GM15510 (cell line): ENCODE results near the gene POT1.

ENCODE experiments used
- POLR2A ChIP-seq: IDR thresholded peaks from 3 replicates; pipeline ENCODE4 v1.6.1; 2011; ENCODE audit warnings: borderline replicate concordance; ENCODE audit not compliant: insufficient read length; ENCODE audit errors: extremely low read depth

Gene POT1

GRCh38 chr7:124922200-124922599 lies 7.4 kb downstream of the POT1 start:
- no peak for TF ChIP-seq POLR2A

DNA sequence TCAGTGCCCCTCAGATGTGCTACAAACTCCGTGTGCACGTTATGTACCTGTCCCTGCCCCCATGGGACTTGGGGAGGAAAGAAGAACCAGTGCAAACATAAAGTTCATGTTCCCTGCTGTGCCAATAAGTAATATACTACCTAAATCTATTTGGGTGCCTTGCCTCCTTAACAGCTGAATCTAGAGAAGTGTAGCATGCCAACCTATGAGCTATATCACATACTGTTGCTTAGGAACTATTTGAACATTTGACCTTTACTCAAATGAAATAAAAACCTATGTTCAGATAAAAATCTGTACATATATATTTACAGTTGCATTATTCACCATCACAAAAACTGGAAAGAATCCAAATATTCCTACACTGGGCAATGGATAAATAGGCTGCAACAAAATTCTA lies 9.8 kb downstream of the POT1 start:
- no peak for TF ChIP-seq POLR2A

DNA sequence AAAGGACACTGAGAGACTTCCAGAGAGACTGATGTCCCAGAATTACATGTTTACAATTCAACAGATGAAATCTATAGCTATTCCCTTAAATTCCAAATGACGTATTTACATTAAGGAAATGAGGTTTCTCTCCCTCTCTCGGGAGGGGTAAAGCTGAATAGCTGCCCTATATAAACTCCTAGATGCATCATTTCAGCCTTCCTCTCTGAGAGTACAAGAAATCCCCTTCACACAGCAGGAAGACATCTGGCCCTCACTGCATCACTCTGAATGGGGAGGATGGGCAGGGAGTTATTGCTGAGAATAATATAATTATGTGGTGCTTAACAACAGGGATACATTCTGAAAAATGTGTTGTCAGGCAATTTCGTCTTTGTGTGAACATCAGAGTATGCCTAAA lies 11.0 kb downstream of the POT1 start:
- TF ChIP-seq POLR2A, result no peak

- no peak for TF ChIP-seq POLR2A
These were observed 14.4 kb downstream of the POT1 start for GRCh38 chr7:124915242-124915641.

- no peak for TF ChIP-seq POLR2A
These were observed 15.3 kb downstream of the POT1 start for GRCh38 chr7:124914298-124914697.

DNA sequence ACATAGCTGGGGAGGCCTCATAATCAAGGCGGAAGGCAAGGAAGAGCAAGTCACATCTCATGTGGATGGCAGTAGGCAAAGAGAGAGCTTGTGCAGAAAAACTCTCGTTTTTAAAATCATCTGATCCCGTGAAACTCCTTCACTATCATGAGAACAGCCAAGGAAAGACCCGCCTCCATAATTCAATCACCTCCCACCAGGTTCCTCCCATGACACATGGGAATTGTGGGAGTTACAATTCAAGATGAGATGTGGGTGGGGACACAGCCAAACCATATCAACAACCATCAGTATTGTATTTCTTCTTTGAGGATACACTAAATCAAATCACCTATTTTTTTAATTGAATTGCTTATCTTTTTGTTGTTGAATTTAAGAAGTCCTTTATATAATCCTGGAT lies 16.7 kb downstream of the POT1 start:
- TF ChIP-seq POLR2A, result no peak

DNA sequence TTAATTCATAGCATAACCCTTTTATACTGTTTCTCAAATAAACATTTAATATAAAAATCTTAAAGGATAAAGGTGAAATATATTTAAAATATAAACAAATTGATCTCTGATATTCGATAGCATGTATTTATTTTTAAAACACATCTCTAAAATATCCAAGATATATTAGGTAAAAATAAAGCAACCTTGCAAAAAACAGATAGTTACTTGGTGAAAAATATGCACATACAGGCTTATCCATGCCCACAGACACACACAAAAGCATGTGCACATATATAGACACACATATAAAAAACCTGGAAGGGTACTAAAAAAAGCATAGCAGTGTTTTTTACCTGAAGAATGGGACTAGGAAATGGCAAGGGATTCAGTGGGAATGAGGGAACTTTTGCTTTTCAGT lies 19.8 kb downstream of the POT1 start:
- TF ChIP-seq POLR2A, result no peak

- no peak for TF ChIP-seq POLR2A
These were observed 21.4 kb downstream of the POT1 start for GRCh38 chr7:124908259-124908658.

- no peak for TF ChIP-seq POLR2A
These were observed 22.1 kb downstream of the POT1 start for GRCh38 chr7:124907490-124907889.

GRCh38 chr7:124898531-124898930 lies 31.1 kb downstream of the POT1 start:
- TF ChIP-seq POLR2A, result no peak

GRCh38 chr7:124896001-124896400 lies 33.6 kb downstream of the POT1 start:
- no peak for TF ChIP-seq POLR2A

DNA sequence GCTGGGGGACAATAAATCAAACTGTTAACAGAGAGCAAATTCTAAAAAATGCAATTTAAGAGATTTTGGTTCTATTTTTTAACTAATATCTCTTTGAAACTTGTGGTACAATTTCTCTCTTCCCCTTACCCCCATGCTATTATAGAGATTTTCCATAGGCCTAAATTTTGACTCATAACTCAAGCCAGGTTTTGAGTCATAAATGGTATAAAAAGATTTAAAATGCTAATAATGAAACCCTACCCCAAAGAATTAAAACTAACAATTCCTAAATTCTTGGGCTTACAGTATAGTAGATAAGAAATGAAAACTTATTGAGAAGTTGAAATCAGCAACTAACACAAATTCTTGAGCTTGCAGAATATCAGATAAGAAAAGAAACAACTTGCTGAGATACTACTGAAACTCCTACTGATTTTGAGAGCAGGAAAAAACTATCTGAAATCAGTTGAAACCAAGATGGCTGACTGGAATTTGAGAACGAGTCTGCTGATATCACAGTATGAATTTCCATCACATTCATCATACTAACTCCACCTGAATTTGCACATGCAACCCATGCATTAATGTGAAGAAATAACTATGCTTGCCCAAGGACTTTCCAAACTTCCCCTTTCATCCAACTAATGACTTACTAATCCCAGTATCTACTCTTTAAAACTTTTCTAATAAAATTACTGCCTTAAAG lies 36.3 kb downstream of the POT1 start:
- no peak for TF ChIP-seq POLR2A

DNA sequence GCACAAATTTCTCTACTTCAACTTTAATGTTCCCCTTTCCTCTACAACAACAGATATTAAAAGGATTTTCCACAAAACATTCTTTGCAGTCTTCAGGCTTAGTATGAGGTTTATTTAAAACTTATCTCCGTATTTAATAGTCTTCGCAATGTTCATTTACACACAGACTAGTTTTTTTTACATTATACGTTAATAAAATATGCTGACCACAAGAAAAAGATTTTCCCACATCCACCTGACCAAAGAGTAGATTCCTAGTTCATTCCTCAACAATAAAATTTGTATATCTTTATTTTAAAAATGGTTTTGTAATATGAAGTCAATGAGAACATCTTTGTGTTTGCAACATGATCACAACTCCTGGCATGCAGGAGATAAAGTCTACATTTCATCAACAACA lies 42.4 kb downstream of the POT1 start:
- no peak for TF ChIP-seq POLR2A

- TF ChIP-seq POLR2A, result no peak
These were observed 47.6 kb downstream of the POT1 start for GRCh38 chr7:124881981-124882380.

DNA sequence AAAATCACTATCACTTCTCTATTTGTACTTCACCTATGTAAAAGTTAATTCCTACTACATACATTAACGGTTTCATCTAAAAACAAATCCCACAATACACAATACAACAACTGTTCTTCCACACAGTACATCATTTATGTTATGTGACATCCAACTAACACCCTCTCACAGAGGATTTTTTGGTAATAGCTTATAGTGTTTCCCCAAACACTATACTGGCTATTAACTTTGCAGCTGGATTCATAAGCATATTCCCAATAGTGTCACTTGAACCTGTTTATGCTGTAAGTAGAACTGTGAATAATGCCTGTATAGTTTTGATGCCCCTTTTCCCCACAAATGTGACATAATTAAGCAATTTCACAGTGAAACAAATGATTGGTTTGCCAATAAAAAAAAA lies 49.9 kb downstream of the POT1 start:
- no peak for TF ChIP-seq POLR2A

GRCh38 chr7:124879103-124879502 lies 50.5 kb downstream of the POT1 start:
- no peak for TF ChIP-seq POLR2A

- no peak for TF ChIP-seq POLR2A
These were observed 54.9 kb downstream of the POT1 start for GRCh38 chr7:124874644-124875163.

GRCh38 chr7:124857672-124858235 lies 71.9 kb downstream of the POT1 start:
- TF ChIP-seq POLR2A, result no peak
